EH (cell line): ENCODE measurements around the gene SAMD10.
"Not testable (repeated sequence)": the region's sequence is repeated elsewhere in the genome, so short reads cannot be mapped to it uniquely, and the experiment has no call there.

Source experiments
- DNase-seq: peaks from one replicate; pipeline ENCODE4 v3.0.0-alpha.2; 2015; ENCODE audit warnings: low read depth

The SAMD10 gene

DNA sequence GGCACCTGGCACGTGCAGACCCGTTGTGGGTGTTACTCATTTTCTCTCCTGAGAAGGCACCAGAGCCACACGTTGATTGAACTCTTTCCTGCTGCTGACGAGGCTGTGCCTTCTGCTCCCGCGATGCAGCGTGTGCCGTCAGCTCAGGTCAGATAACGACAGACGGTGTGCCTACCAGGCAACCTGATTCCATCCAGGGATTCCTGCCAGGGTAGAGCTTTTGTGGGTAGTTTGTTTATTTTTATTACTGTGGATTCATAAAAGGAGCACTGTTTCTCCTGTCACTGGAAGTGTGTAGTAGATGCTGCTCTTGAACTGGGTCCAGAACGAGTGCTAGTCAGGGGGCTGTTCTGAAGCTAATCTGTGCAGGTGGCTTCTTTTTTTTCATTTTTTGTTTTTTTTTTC lies 22.2 kb upstream of the SAMD10 start:
- DNase-seq: no peak

GRCh38 chr20:64000906-64001305 lies 21.5 kb upstream of the SAMD10 start:
- DNase-seq: no peak

- no peak for DNase-seq
Measured at GRCh38 chr20:63982937-63983336, 3.5 kb upstream of the SAMD10 start.

DNA sequence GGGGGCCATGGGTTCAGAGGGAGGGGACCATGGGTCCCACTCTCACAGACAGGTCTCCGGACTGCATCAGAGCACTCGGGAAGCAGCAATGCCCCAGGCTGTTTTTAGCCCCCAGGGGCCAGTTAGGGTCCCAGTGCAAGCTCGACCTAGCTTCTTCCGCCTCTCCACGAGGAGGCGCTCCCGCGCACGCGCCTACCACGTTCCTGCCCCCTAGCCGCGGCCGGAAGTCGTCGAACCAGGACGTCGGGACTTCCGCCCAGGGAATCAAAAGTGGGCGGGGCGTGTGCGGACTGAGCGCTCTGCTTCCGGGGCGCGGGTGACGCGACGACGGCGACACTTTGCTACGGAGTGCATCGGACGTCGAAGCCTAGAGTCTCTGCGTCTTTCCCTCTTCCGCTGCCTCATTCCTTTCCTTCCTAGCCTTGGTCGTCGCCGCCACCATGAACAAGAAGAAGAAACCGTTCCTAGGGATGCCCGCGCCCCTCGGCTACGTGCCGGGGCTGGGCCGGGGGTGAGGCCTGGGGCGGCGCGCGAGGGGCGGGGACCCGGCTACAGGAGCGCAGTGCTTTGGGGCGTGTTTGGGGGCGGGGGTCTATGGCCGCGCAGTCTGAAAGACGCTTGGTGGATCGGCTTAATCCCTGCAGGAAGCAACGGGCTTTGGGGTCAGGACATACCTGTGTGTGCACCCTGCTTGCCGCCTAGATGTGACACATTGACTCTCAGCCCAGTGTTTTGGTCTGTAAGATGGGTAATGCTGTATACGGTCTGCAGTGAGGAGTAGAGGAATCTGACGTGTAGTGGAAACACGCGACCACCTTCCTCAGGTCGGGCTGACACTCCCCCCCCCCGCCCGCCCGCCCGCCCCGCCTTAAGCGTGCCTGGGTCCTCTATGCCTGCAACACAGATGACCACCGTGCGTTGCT lies 1.6 kb upstream of the SAMD10 start, which contains the start of gene PRPF6:
PRPF6 (plus strand) TSS at position 327 of the 923 bp plus-strand sequence; CDS start at position 441, 114 bp downstream.
- DNase-seq: peak; percentile 95

- DNase-seq: no peak
Measured at GRCh38 chr20:63980317-63980805, 919 bp upstream of the SAMD10 start.

GRCh38 chr20:63979229-63979556 lies 249 bp downstream of the SAMD10 start:
- DNase-seq: no peak

DNA sequence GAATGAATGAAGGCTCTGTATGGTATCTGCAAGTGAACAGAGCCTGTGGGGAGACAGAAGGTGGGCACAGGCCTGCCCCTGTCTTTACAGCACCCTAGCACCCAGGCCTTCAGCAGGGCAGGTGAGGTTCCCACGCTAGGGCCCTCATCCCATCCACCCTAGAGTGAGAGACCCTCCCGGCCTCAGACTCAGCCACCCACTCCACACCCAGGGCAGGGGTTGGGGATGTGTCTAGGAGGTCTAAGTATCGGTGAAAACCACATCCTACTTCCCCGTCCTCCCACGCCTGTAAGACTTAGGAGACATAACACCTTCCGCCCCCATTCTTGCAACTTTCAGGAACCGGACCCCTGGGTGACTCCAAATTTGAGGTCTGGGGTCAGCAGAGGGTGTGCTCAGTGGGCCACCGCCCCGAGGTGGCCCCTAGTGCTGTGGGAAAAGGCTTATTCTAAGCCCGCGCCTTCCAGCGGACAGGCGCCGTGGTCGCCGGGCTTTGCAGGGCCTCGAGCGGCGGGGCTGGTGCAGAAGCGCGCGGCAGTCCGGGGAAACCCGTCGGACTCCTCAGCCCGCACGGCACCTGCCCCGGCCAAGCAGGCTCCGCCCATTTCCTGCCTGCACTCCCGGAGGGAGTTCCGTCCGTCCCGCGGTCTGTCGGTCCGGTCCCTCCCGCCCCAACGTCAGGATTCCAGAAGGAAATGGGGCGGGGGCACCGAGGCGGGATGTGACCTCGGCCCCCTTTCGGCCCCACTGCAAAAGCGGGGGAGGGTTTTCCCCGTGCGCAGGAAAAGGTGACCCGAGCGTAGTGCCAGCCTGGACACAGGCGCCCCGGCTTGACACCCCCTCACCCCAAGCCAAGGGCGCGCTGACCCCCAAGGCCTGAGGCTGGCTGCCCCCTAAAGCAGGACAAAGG lies 868 bp downstream of the SAMD10 start:
- peak; percentile 68 for DNase-seq

DNA sequence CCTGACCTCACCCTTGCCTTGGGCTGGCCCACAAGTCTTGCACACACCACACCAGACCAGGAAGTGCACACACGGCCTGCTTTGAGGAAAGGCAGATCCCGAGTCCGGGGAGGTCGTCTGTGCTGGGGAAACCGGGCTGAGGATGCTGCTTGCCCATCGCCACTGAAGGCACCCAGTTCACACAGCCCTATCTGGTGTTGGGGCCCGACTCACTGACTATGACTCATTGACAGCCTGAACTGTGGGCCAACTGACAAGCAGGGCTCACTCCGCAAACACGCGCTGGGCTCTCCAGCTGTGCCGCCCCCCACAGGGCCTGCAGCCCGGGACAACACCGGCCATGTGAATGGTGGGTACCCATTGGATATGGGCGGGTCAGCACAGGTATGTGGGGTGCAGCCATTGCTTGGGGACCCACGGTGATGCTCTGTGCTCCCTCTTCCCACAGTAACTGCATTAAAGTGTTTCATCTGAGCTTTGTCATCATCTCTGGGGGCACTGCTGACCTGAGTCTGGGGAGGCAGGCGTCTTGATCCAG lies 1.6 kb downstream of the SAMD10 start:
- peak; percentile 83 for DNase-seq

- DNase-seq: no peak
Measured at GRCh38 chr20:63976980-63977738, 2.3 kb downstream of the SAMD10 start.

GRCh38 chr20:63976511-63976910 lies 2.9 kb downstream of the SAMD10 start:
- DNase-seq: not testable (repeated sequence)

GRCh38 chr20:63974402-63975200 lies 4.8 kb downstream of the SAMD10 start:
- DNase-seq: peak; percentile 42

DNA sequence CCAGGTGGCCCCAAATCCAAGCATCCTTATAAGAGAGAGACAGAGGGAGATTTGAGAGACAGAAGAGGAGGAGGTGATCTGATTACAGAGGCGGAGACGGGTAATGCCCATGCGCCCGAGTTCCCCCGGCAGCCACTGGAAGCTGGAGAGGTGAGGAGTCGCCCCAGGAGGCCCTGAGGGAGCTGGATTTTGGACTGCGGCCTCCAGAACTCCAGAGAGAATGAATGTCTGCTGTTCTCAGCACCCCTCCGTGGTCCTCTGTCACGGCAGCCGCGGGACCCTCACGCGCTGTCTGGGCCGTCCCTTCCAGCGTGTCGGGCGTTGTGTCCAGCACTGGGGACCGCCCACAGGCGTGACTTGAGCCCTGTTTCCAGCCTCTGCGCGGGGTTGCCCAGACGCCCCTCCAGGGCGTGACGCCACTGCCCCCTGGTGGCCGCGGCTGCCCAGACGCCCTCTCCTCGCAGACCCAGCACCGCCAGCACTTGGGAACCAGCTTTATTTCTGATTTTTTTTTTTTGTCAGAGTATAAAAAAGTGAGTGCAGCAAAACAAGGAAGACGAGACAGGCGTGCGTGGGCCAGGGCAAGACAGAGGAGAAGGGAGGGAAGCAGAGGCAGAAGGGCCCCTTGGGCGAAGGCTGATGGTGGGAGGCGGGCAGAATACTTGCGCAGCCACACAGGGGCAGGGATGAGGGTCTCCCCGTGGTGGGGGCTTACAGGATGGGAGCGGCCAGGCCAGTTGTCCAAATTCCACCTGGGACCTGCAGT lies 5.6 kb downstream of the SAMD10 start:
- DNase-seq: peak; percentile 84

GRCh38 chr20:63973160-63973479 lies 6.3 kb downstream of the SAMD10 start:
- no peak for DNase-seq

GRCh38 chr20:63972312-63973159 lies 6.9 kb downstream of the SAMD10 start:
- no peak for DNase-seq

DNA sequence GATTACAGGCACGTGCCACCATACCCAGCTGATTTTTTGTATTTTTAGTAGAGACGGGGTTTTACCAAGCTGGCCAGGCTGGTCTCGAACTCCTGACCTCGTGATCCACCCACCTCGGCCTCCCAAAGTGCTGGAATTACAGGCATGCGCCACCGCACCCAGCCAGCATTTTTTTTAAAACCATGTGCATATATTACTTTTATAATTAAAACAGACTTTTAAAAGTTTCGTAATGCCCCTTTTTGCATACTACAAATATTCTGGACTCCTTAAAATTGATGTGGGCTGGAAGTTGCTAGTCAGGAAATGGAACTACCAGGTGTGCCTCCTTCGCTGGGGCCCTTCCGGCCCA lies 7.5 kb downstream of the SAMD10 start:
- not testable (repeated sequence) for DNase-seq

DNA sequence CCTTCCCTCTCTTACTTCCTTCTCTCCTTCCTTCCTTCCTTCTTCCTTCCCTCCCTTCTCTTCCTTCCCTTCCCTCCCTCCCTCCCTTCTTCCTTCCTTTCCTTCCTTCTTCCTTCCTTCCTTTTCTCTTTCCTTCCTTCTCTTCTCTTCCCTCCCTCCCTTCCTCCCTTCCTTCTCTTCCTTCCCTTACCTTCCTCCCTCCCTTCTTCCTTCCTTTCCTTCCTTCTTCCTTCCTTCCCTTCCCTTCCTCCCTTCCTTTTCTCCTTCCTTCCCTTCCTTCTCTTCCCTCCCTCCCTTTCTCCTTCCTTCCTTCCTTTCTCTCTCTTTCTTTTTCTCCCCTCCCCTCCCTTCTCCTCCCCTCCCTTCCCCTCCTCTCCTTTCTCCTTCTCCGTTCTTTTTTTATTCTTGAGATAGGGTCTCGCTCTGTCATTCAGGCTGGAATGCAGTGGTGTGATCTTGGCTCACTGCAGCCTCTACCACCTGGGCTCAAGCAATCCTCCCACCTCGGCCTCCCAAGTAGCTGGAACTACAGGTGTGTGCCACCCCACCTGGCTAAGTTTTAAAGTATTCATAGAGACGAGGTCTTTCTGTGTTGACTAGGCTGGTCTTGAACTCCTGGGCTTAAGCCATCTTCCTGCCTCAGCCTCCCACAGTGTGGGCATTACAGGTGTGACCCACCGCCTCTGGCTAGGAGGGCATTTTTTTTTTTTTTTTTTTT lies 8.6 kb downstream of the SAMD10 start:
- DNase-seq: no peak

DNA sequence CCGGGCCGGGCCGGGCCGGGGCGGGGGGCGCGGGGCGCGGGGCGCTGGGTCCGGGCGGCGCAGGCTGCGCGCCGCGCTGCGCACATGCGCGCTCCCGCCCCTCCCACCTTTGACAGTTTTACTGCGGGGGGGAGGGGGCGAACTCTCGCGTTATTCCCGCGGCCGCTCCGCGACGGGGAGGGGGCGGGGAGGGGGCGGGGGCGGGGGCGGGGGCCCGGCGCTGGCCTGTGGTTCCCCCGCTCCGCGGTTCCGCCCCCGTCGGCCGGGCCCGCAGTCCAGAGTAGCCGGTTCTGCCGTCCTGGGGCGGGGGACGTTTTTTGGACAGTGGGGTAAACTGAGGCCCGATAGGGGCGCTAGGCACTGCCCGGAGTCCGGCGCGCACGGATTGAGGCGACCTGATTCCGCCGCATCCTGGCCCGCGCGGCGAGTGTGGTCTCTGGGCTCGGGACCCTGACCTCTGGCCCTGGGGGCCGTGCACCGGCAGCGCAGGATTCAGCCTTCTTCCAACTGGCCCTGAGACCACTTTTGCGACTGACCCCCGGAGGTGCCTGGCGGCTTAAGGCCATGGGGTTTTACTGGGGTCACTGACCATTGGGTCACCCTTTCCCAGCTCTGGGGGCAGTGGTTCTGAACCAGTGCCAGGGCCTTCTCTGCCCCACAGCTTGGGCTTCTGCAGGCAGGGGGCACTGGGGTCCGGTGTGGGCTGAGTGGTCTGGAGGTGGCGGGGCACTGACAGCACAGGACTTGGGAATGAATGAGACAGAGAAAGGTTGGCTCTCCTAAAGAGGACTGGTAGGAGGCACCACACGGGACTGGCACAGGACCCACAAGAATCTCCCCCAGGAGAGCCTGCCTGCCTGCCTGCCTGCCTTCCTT lies 9.4 kb downstream of the SAMD10 start, which contains the start of gene ZNF512B:
ZNF512B (minus strand) TSS at position 93 of the 876 bp plus-strand sequence. CDS start 1,980 bp downstream, outside the sequence.
- DNase-seq: peak; percentile 65
